NT2/D1 (cell line): Measurements from ENCODE around the gene NPIPB4.
"Not testable (repeated sequence)": the region's sequence is repeated elsewhere in the genome, so short reads cannot be mapped to it uniquely, and the experiment has no call there.

Experiments
- SUZ12 ChIP-seq: IDR thresholded peaks from 2 replicates; pipeline ENCODE4 v1.6.1; 2011; ENCODE audit not compliant: insufficient read length, insufficient read depth; ENCODE audit errors: extremely low read depth
- ZNF274 ChIP-seq: IDR thresholded peaks from 2 replicates; pipeline ENCODE4 v1.6.1; 2011; ENCODE audit warnings: mild to moderate bottlenecking, low read depth, low read length

DNA sequence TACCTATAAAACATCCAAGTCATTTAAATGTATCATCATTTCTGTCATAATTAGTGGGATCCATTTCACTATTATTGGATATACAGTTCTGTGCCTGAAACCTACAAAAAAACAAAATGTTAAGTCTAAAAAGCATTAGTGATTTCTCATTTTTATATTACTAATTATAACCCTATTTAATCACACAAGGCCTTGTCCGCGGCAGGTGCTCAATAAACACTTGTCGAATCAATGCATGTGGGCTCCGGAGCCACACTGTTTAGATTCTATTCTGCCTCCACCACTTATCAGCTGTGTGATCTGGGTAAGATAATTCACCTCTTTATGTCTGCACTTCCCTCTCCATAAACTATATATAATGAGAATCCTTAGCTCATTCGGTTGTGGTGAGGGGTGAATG, at the start of gene NPIPB4:
- TF ChIP-seq SUZ12, ZNF274: not testable (repeated sequence)
